HEK293 (cell line): ENCODE results near the gene LRRC57.

Source experiments
- ZBTB8A ChIP-seq: fragments of 450-650 bp; formaldehyde crosslinking; IDR thresholded peaks from 2 replicates; pipeline ENCODE4 v1.5.1; 2016; ENCODE audit warnings: missing biosample characterization, missing genetic modification characterization
- TF ChIP-seq, protein P1 (sequence below): fragments of 450-650 bp; formaldehyde crosslinking; IDR thresholded peaks from 2 replicates; pipeline ENCODE4 v1.5.1; 2016; ENCODE audit warnings: missing biosample characterization, missing genetic modification characterization

DNA sequence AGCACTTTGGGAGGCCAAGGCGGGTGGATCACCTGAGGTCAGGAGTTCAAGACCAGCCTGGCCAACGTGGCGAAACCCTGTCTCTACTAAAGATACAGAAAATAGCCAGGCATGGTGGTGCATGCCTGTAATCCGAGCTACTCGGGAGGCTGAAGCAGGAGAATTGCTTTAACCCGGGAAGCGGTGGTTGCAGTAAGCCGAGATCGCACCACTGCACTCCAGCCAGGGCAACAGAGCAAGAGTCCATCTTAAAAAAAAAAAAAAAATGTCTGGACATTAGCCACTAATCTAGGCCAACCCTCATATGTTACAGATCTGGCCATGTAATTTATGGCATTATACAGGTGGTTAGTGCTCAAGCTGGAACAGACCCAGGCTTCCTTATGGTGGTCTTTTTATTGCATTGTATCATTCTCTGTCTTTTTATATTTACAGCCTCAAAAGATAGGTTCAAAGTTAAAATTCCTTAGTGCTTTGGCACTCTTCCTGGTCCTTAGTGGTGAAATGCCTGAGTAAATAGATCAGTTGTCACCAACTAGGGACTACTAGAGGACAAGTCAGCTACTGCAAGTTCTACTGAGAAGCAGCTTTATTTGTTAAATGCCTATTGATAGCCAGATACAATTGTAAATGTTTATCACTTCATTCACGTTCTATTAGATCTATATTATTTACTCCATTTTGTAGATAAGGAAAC, 42.8 kb upstream of the LRRC57 start:
- TF ChIP-seq, protein P1, sequence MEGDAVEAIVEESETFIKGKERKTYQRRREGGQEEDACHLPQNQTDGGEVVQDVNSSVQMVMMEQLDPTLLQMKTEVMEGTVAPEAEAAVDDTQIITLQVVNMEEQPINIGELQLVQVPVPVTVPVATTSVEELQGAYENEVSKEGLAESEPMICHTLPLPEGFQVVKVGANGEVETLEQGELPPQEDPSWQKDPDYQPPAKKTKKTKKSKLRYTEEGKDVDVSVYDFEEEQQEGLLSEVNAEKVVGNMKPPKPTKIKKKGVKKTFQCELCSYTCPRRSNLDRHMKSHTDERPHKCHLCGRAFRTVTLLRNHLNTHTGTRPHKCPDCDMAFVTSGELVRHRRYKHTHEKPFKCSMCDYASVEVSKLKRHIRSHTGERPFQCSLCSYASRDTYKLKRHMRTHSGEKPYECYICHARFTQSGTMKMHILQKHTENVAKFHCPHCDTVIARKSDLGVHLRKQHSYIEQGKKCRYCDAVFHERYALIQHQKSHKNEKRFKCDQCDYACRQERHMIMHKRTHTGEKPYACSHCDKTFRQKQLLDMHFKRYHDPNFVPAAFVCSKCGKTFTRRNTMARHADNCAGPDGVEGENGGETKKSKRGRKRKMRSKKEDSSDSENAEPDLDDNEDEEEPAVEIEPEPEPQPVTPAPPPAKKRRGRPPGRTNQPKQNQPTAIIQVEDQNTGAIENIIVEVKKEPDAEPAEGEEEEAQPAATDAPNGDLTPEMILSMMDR, result no peak
- no peak for TF ChIP-seq ZBTB8A (tag by site-specific recombination)
